ENCODE data around the gene GLIPR1L2. TPM values are rescaled to one million over a fixed set of nuclear protein-coding genes. Genes with fewer than 3 reads are reported as not detected.
"Not testable (repeated sequence)": the region's sequence is repeated elsewhere in the genome, so short reads cannot be mapped to it uniquely, and the experiment has no call there.

The GLIPR1L2 gene
- total and polyA plus RNA-seq, 9 donors: 0.60 to 5.2 (median 2.0) TPM

DNA sequence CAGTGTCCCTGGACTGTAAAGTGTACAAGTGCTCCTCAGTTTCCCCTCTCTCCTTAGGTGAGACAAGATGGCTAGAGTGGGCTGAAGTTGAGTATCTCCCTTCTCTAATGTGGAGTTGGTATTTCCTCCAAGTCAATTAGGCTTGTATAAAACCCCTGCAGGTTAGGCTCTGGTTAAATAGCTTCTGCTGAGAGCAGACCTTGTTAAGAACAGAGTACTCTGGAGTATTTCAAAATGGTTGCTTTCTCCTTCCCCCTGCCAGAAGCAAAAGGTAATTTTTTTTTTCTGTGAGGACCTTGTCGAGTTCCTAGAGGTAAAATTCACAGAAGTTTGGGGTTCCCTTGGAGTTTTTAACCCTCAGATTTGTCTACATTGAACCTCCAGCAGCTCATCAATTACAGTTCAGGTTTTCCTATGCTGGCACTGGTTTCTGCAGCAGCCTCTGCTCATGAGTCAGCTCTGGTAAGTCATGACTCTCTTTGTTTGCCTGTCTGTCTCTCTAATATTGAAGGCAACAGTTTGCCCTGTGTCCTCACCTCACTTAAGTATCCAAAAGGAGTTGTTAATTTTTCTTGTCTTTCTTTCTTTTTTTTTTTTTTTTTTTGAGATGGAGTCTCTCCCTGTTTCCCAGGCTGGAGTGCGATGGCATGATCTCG is 61.9 kb downstream of the GLIPR1L2 start:
- no peaks in the 10 kb centered on the region for H3K9me3 ChIP-seq
- H3K4me1 ChIP-seq (ENCODE audit: insufficient read depth): no peaks in the 10 kb centered on the region
- H3K27ac ChIP-seq: no peak overlapping the region
- DNase-seq: no peak
- intact Hi-C loops (cut with DNase I): no loop called here
- WGBS, 3 donors: 76 to 91% (median 84%) methylated on average over 3 of the region's 3 CpGs
- no peaks in the 10 kb centered on the region for H3K36me3 ChIP-seq
- H3K27me3 ChIP-seq: no peaks in the 10 kb centered on the region
- no peak overlapping the region for H3K4me3 ChIP-seq
- TF ChIP-seq POLR2A (IDR thresholded peaks at IDR 0.05) (no peak), CTCF (IDR thresholded peaks at IDR 0.05) (no peak), EP300 (IDR thresholded peaks at IDR 0.05) (no peak)

DNA sequence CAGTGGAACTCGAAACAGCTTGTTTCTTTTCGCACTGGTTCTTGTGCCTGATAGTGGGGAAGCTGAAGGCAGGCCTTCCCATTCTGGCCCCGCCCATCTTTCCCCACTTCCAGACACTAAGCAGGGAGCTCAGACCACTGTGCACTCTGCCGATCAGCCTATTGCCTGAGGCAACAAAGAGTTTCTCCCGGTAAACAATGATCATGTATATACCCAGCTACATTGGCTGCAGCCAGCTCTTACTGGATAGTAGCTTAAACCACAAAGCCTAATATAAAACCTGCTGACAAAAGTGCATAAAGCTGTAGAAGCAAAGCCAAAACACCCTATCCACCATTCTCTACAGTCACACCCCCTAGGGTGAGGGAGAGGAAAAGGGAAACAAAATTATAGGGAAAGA is 65.0 kb downstream of the GLIPR1L2 start:
- no peaks in the 10 kb centered on the region for H3K36me3 ChIP-seq
- H3K27ac ChIP-seq: no peak overlapping the region
- intact Hi-C loops (cut with DNase I): no loop called here
- H3K4me1 ChIP-seq (ENCODE audit: insufficient read depth): no peaks in the 10 kb centered on the region
- H3K27me3 ChIP-seq: no peaks in the 10 kb centered on the region
- H3K9me3 ChIP-seq: no peaks in the 10 kb centered on the region
- 60 to 76% (median 73%) methylated on average over 5 of the region's 5 CpGs for WGBS, 3 donors
- DNase-seq: no peak
- TF ChIP-seq POLR2A (IDR thresholded peaks at IDR 0.05) (no peak), CTCF (IDR thresholded peaks at IDR 0.05) (no peak), EP300 (IDR thresholded peaks at IDR 0.05) (no peak)
- H3K4me3 ChIP-seq: no peak overlapping the region

- TF ChIP-seq POLR2A (IDR thresholded peaks at IDR 0.05): no peak
- H3K36me3 ChIP-seq: no peaks in the 10 kb centered on the region
- H3K27me3 ChIP-seq: no peaks in the 10 kb centered on the region
- H3K4me1 ChIP-seq (ENCODE audit: insufficient read depth): no peaks in the 10 kb centered on the region
- no peak for DNase-seq
- no peak overlapping the region for H3K27ac ChIP-seq
- intact Hi-C loops (cut with DNase I): no loop called here
- H3K9me3 ChIP-seq: no peaks in the 10 kb centered on the region
- WGBS, 3 donors: 10 to 44% (median 11%) methylated on average over 1 of the region's 1 CpG
- H3K4me3 ChIP-seq: no peak overlapping the region
Measured at GRCh38 chr12:75457191-75457590, 66.3 kb downstream of the GLIPR1L2 start.

DNA sequence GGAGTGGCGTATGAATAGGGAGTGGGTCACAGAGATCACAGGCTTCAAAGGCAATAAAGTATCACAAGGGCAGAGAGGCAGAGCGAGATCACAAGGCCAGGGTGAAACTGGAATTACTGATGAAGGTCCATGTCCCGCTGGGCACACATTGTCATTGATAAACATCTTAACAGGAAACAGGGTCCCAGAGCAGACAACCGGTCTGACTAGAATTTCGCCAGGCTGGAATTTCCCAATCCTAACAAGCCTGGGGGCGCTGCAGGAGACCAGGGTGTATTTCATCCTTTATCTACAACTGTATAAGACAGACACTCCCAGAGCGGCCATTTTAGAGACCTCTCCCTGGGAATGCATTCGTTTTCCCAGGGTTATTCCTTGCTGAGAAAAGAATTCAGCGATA is 67.0 kb downstream of the GLIPR1L2 start:
- H3K4me3 ChIP-seq; H3K36me3 ChIP-seq; DNase-seq; H3K9me3 ChIP-seq; intact Hi-C loops (cut with DNase I); H3K27ac ChIP-seq; H3K27me3 ChIP-seq; H3K4me1 ChIP-seq (ENCODE audit: insufficient read depth): not testable (repeated sequence)
- WGBS, 3 donors: 85 to 87% (median 86%) methylated on average over 9 of the region's 9 CpGs

- Histone ChIP-seq H3K27me3 (no peaks in the 10 kb centered on the region), H3K9me3 (no peaks in the 10 kb centered on the region), H3K4me3 (no peak overlapping the region), H3K36me3 (no peaks in the 10 kb centered on the region), H3K4me1 (ENCODE audit: insufficient read depth) (no peaks in the 10 kb centered on the region), H3K27ac (no peak overlapping the region)
- intact Hi-C loops (cut with DNase I): no loop called here
- DNase-seq: no peak
- 77 to 82% (median 79%) methylated on average over 3 of the region's 3 CpGs for WGBS, 3 donors
- TF ChIP-seq EP300 (IDR thresholded peaks at IDR 0.05): no peak
- TF ChIP-seq POLR2A (IDR thresholded peaks at IDR 0.05): no peak
- TF ChIP-seq CTCF (IDR thresholded peaks at IDR 0.05): no peak
Measured at GRCh38 chr12:75459755-75460154, 68.9 kb downstream of the GLIPR1L2 start.

Data from ovary (tissue), 9 donors.